BE2C (cell line): ENCODE data around the gene ZNF774. TPM values are rescaled to one million over a fixed set of nuclear protein-coding genes. Genes with fewer than 3 reads are reported as not detected.
"Not testable (repeated sequence)": the region's sequence is repeated elsewhere in the genome, so short reads cannot be mapped to it uniquely, and the experiment has no call there.

Source experiments
- DNase-seq: peaks from one replicate; pipeline ENCODE4 v3.0.0-alpha.2; 2020
- H3K27me3 ChIP-seq: fragments of 250-450 bp; sonication (Bioruptor Pico); 2 replicates; pipeline ENCODE4 v1.5.1; 2020; ENCODE audit warnings: mild to moderate bottlenecking
- H3K36me3 ChIP-seq: fragments of 250-450 bp; sonication (Bioruptor Pico); 2 replicates; pipeline ENCODE4 v1.5.1; 2020; ENCODE audit warnings: mild to moderate bottlenecking
- H3K4me1 ChIP-seq: fragments of 250-450 bp; sonication (Bioruptor Pico); 2 replicates; pipeline ENCODE4 v1.5.1; 2020
- H3K4me3 ChIP-seq: 2 replicates; pipeline ENCODE4 v1.5.1; 2011; ENCODE audit warnings: low read depth, low read length
- H3K9me3 ChIP-seq: fragments of 250-450 bp; sonication (Bioruptor Pico); 2 replicates; pipeline ENCODE4 v1.5.1; 2020
- CTCF ChIP-seq: IDR thresholded peaks from 2 replicates; pipeline ENCODE4 v1.5.1; 2012; ENCODE audit warnings: mild to moderate bottlenecking, low read depth, low read length
- polyA plus RNA-seq: library from polyadenylated mRNA; unstranded; fragments of >200 nt; gene quantifications from one replicate; pipeline ENCODE4 v1.2.1, GENCODE V29; 2012; ENCODE audit warnings: low read depth, missing spikeins; ENCODE audit not compliant: insufficient read length, insufficient read depth

Gene ZNF774
- polyA plus RNA-seq, result 1.1 TPM

GRCh38 chr15:90352107-90352893 is at the start of gene ZNF774:
Gene ZNF774 (plus strand): TSS chr15:90352284. CDS start chr15:90354661, 2,377 bp downstream.
- Histone ChIP-seq H3K4me3 (peak within 1 kb of the TSS; percentile 88), H3K9me3 (no peaks in the 10 kb centered on the region), H3K4me1 (no peaks in the 10 kb centered on the region), H3K27me3 (no peaks in the 10 kb centered on the region), H3K36me3 (no peaks in the 10 kb centered on the region)
- no peak for TF ChIP-seq CTCF
- peak; percentile 93 for DNase-seq

- not testable (repeated sequence) for H3K27me3 ChIP-seq, H3K4me3 ChIP-seq, H3K4me1 ChIP-seq, H3K9me3 ChIP-seq, H3K36me3 ChIP-seq, DNase-seq
Observed at GRCh38 chr15:90305355-90305754, 46.7 kb upstream of the ZNF774 start.

- H3K4me1 ChIP-seq, result no peaks in the 10 kb centered on the region
- H3K36me3 ChIP-seq, result no peaks in the 10 kb centered on the region
- no peak for TF ChIP-seq CTCF
- H3K27me3 ChIP-seq, result no peaks in the 10 kb centered on the region
- no peak overlapping the region for H3K4me3 ChIP-seq
- no peak for DNase-seq
- no peaks in the 10 kb centered on the region for H3K9me3 ChIP-seq
Observed at GRCh38 chr15:90305932-90306331, 46.2 kb upstream of the ZNF774 start.

- no peak for TF ChIP-seq CTCF
- H3K27me3 ChIP-seq, result no peaks in the 10 kb centered on the region
- no peaks in the 10 kb centered on the region for H3K36me3 ChIP-seq
- no peaks in the 10 kb centered on the region for H3K9me3 ChIP-seq
- no peaks in the 10 kb centered on the region for H3K4me1 ChIP-seq
- H3K4me3 ChIP-seq, result no peak overlapping the region
- DNase-seq, result no peak
Observed at GRCh38 chr15:90306560-90306959, 45.5 kb upstream of the ZNF774 start.

- no peak for TF ChIP-seq CTCF
- H3K27me3 ChIP-seq, result no peaks in the 10 kb centered on the region
- no peaks in the 10 kb centered on the region for H3K4me1 ChIP-seq
- H3K9me3 ChIP-seq, result no peaks in the 10 kb centered on the region
- DNase-seq, result no peak
- no peaks in the 10 kb centered on the region for H3K36me3 ChIP-seq
- H3K4me3 ChIP-seq, result no peak overlapping the region
Observed at GRCh38 chr15:90307661-90308060, 44.4 kb upstream of the ZNF774 start.

- no peak for DNase-seq
- Histone ChIP-seq H3K9me3 (no peaks in the 10 kb centered on the region), H3K27me3 (no peaks in the 10 kb centered on the region), H3K4me3 (no peak overlapping the region), H3K36me3 (no peaks in the 10 kb centered on the region), H3K4me1 (no peaks in the 10 kb centered on the region)
- TF ChIP-seq CTCF, result no peak
Observed at GRCh38 chr15:90309020-90309419, 43.1 kb upstream of the ZNF774 start.
